ENCODE results near the gene ARHGEF25. TPM values are rescaled to one million over a fixed set of nuclear protein-coding genes. Genes with fewer than 3 reads are reported as not detected.

ARHGEF25 gene
- total and polyA plus RNA-seq, 2 of the 13 experiments (the other 11 are each of a cell fraction or from before 2014, with no cell fraction given): 11.5 to 12.5 TPM

DNA sequence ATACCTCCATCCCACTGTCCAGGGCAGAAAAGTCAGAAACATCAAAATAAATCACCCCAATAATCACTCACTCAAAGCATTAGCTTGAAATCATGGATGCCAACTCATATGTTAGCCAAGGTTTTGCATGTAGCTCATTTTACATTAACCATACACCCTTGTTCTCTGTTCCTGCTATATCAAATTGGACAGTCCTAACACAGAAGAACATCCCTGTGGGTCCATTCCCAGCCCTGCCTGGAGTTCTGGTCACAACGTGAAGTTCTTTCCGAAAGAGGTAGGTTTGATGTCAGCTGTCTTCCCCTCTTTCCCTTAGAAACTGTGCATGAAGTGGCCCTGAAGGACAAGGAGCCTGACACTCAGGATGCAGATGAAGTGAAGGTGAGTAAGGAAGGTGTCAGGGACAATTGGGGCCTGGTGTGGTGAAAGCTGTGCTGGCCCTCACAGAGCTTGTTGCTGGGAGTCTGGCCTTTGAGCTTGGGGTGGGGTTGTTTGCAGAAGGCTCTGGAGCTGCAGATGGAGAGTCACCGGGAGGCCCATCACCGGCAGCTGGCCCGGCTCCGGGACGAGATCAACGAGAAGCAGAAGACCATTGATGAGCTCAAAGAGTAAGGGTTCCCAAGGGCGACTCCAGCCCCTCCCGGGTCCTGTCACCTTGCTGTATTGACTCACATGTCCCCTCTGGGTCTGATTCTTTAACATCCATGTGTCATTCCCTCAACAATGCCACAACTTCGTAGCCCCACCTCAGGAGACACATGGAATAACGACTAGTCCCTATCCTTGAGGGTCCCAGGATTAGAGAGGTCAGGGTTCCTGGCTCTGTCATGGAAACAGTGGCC lies 35.2 kb upstream of the ARHGEF25 start (continued):
- TF ChIP-seq, protein P1, sequence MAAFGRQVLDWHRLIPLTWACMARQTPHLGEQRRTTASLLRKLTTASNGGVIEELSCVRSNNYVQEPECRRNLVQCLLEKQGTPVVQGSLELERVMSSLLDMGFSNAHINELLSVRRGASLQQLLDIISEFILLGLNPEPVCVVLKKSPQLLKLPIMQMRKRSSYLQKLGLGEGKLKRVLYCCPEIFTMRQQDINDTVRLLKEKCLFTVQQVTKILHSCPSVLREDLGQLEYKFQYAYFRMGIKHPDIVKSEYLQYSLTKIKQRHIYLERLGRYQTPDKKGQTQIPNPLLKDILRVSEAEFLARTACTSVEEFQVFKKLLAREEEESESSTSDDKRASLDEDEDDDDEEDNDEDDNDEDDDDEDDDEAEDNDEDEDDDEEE (CRISPR knock-in tag; IDR thresholded peaks at IDR 0.05): no peak
- TF ChIP-seq ZSCAN9 (CRISPR knock-in tag; IDR thresholded peaks at IDR 0.05; ENCODE audit: borderline replicate concordance): no peak
- no peak for TF ChIP-seq CHCHD3 (CRISPR knock-in tag; IDR thresholded peaks at IDR 0.05)
- TF ChIP-seq FOXA1 (IDR thresholded peaks at IDR 0.05): no peak
- TF ChIP-seq FOXA1 (CRISPR knock-in tag; IDR thresholded peaks at IDR 0.05): peak; percentile 62; the same call in 1 of the 2 replicates
- peak; percentile 63; the same call in 1 of the 2 replicates for TF ChIP-seq ZNF746 (CRISPR knock-in tag; IDR thresholded peaks at IDR 0.05)
- TF ChIP-seq, protein P2, sequence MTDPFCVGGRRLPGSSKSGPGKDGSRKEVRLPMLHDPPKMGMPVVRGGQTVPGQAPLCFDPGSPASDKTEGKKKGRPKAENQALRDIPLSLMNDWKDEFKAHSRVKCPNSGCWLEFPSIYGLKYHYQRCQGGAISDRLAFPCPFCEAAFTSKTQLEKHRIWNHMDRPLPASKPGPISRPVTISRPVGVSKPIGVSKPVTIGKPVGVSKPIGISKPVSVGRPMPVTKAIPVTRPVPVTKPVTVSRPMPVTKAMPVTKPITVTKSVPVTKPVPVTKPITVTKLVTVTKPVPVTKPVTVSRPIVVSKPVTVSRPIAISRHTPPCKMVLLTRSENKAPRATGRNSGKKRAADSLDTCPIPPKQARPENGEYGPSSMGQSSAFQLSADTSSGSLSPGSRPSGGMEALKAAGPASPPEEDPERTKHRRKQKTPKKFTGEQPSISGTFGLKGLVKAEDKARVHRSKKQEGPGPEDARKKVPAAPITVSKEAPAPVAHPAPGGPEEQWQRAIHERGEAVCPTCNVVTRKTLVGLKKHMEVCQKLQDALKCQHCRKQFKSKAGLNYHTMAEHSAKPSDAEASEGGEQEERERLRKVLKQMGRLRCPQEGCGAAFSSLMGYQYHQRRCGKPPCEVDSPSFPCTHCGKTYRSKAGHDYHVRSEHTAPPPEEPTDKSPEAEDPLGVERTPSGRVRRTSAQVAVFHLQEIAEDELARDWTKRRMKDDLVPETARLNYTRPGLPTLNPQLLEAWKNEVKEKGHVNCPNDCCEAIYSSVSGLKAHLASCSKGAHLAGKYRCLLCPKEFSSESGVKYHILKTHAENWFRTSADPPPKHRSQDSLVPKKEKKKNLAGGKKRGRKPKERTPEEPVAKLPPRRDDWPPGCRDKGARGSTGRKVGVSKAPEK (CRISPR knock-in tag; IDR thresholded peaks at IDR 0.05; ENCODE audit: borderline replicate concordance): 0 out of 2 replicates have a peak, but pooled peaks have one; percentile 44
- TF ChIP-seq SRY (CRISPR knock-in tag; IDR thresholded peaks at IDR 0.05): peak; percentile 83; the same call in 1 of the 2 replicates
- TF ChIP-seq, protein P3, sequence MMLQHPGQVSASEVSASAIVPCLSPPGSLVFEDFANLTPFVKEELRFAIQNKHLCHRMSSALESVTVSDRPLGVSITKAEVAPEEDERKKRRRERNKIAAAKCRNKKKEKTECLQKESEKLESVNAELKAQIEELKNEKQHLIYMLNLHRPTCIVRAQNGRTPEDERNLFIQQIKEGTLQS (CRISPR knock-in tag; IDR thresholded peaks at IDR 0.05): no peak
- TF ChIP-seq CENPX (CRISPR knock-in tag; IDR thresholded peaks at IDR 0.05): no peak
- TF ChIP-seq, protein P4, sequence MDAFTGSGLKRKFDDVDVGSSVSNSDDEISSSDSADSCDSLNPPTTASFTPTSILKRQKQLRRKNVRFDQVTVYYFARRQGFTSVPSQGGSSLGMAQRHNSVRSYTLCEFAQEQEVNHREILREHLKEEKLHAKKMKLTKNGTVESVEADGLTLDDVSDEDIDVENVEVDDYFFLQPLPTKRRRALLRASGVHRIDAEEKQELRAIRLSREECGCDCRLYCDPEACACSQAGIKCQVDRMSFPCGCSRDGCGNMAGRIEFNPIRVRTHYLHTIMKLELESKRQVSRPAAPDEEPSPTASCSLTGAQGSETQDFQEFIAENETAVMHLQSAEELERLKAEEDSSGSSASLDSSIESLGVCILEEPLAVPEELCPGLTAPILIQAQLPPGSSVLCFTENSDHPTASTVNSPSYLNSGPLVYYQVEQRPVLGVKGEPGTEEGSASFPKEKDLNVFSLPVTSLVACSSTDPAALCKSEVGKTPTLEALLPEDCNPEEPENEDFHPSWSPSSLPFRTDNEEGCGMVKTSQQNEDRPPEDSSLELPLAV (CRISPR knock-in tag; conservative IDR thresholded peaks at IDR 0.05; ENCODE audit: low read depth): no peak
- TF ChIP-seq, protein P5, sequence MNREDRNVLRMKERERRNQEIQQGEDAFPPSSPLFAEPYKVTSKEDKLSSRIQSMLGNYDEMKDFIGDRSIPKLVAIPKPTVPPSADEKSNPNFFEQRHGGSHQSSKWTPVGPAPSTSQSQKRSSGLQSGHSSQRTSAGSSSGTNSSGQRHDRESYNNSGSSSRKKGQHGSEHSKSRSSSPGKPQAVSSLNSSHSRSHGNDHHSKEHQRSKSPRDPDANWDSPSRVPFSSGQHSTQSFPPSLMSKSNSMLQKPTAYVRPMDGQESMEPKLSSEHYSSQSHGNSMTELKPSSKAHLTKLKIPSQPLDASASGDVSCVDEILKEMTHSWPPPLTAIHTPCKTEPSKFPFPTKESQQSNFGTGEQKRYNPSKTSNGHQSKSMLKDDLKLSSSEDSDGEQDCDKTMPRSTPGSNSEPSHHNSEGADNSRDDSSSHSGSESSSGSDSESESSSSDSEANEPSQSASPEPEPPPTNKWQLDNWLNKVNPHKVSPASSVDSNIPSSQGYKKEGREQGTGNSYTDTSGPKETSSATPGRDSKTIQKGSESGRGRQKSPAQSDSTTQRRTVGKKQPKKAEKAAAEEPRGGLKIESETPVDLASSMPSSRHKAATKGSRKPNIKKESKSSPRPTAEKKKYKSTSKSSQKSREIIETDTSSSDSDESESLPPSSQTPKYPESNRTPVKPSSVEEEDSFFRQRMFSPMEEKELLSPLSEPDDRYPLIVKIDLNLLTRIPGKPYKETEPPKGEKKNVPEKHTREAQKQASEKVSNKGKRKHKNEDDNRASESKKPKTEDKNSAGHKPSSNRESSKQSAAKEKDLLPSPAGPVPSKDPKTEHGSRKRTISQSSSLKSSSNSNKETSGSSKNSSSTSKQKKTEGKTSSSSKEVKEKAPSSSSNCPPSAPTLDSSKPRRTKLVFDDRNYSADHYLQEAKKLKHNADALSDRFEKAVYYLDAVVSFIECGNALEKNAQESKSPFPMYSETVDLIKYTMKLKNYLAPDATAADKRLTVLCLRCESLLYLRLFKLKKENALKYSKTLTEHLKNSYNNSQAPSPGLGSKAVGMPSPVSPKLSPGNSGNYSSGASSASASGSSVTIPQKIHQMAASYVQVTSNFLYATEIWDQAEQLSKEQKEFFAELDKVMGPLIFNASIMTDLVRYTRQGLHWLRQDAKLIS (CRISPR knock-in tag; IDR thresholded peaks at IDR 0.05): no peak
- TF ChIP-seq, protein P6, sequence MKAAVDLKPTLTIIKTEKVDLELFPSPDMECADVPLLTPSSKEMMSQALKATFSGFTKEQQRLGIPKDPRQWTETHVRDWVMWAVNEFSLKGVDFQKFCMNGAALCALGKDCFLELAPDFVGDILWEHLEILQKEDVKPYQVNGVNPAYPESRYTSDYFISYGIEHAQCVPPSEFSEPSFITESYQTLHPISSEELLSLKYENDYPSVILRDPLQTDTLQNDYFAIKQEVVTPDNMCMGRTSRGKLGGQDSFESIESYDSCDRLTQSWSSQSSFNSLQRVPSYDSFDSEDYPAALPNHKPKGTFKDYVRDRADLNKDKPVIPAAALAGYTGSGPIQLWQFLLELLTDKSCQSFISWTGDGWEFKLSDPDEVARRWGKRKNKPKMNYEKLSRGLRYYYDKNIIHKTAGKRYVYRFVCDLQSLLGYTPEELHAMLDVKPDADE (CRISPR knock-in tag; IDR thresholded peaks at IDR 0.05): no peak
- TF ChIP-seq ZNF468 (CRISPR knock-in tag; IDR thresholded peaks at IDR 0.05): no peak
- TF ChIP-seq, protein P7, sequence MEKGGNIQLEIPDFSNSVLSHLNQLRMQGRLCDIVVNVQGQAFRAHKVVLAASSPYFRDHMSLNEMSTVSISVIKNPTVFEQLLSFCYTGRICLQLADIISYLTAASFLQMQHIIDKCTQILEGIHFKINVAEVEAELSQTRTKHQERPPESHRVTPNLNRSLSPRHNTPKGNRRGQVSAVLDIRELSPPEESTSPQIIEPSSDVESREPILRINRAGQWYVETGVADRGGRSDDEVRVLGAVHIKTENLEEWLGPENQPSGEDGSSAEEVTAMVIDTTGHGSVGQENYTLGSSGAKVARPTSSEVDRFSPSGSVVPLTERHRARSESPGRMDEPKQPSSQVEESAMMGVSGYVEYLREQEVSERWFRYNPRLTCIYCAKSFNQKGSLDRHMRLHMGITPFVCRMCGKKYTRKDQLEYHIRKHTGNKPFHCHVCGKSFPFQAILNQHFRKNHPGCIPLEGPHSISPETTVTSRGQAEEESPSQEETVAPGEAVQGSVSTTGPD (CRISPR knock-in tag; IDR thresholded peaks at IDR 0.05): no peak
